Ureter (tissue), 1 donor: ENCODE results near the gene FOXK1. TPM values are rescaled to one million over a fixed set of nuclear protein-coding genes. Genes with fewer than 3 reads are reported as not detected.
"Not testable (repeated sequence)": the region's sequence is repeated elsewhere in the genome, so short reads cannot be mapped to it uniquely, and the experiment has no call there.

Experiments used
- DNase-seq: peaks from one replicate; pipeline ENCODE4 v3.0.0-alpha.2; 2020; ENCODE audit warnings: low spot score
- total RNA-seq: library from RNA; stranded (reverse); gene quantifications from one replicate; pipeline ENCODE4 v1.2.4, GENCODE V29; 2023
- donor health status: DM: yes; HTN: yes; CAD: no.

The FOXK1 gene
- total RNA-seq, 1 donor from 2014 or later = 40.4 TPM

DNA sequence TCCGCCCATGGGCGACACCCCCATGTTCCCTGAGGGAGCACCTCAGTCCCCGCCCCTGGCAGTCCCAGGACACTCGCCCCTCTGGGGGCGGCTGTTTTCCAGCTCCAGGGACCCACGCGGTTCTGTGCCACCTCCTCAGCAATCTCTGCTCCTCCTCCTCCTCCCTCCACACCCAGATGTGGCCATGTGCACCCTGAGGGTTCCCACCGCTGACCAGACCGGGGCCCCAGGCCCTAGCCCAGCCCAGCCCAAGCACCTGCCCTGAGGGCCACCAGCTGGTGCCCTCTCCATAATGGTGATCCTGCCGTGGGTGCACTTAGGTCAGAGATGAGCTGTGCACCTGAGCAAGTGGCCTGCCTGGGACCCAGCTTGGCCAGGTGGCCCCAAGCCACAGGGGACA, 118.4 kb downstream of the FOXK1 start:
- no peak for DNase-seq

DNA sequence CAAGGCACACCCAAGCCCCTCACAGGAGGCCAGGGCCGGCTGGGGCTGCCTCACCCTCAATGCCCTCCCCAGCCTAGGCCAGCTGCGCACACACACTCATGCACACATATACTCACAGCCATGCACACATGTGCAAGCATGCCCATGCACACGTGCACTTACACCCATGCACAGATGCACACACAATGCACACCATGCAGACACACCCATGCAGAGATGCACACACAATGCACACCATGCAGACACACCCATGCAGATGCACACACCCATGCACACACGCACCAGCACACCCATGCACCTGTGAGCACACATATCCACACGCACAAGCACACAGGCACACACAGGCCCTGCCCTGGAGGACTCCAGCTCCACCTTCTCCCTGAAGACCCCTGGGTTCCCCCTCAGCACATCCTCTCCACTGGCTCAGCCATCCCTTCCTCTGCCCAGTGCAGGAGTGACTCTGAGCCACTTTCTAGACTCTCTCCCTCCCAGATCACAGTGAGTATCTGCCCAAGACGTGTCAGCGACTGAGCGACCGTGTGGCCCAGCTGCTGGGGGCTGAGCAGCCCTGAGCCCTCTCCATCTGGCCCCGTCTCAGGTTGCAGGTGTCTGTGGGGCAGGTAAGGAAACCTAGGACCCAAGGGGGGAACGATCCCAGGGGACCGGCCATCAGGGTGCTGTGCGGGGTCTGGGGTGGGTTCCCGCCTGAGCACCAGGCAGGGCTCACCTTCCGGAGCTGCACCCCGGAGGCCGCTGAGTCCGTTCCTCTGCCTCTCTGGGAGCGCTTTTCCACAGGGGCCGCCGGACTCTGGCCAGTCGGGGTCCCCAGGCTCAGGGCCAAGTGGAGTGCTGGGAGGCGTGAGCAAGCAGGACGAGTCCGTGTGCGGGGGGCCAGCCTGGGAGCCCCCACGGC, 119.1 kb downstream of the FOXK1 start:
- no peak for DNase-seq

DNA sequence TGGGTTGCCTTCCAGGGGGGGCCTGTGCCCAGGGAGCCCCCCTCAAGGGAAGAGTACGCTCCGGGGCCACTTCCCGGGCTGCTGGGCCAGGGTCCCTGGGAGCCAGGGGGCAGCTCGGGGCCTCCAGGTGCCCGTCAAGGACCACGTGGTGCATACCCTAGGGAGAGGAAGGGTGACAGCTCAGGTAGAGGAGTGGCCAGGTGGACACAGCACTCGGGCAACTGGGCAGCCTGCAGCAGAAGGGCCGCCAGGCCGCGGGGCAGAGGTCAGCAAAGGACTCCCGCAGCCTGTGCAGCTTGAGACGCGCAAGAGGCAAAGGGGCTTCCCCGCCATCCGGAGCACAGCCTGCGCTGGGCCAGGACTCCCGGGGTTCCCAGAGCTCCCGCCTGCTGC, 119.7 kb downstream of the FOXK1 start:
- DNase-seq = no peak

DNA sequence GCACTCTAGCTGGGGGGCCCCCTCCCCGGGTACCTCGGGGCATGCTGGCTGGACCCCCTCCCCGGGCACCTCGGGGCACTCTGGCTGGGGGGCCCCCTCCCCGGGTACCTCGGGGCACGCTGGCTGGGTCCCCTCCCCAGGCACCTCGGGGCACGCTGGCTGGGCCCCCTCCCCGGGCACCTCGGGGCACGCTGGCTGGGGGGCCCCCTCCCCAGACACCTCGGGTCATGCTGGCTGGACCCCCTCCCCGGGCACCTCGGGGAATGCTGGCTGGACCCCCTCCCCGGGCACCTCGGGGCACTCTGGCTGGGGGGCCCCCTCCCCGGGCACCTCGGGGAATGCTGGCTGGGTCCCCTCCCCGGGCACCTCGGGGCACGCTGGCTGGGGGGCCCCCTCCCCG, 120.5 kb downstream of the FOXK1 start:
- DNase-seq = not testable (repeated sequence)

DNA sequence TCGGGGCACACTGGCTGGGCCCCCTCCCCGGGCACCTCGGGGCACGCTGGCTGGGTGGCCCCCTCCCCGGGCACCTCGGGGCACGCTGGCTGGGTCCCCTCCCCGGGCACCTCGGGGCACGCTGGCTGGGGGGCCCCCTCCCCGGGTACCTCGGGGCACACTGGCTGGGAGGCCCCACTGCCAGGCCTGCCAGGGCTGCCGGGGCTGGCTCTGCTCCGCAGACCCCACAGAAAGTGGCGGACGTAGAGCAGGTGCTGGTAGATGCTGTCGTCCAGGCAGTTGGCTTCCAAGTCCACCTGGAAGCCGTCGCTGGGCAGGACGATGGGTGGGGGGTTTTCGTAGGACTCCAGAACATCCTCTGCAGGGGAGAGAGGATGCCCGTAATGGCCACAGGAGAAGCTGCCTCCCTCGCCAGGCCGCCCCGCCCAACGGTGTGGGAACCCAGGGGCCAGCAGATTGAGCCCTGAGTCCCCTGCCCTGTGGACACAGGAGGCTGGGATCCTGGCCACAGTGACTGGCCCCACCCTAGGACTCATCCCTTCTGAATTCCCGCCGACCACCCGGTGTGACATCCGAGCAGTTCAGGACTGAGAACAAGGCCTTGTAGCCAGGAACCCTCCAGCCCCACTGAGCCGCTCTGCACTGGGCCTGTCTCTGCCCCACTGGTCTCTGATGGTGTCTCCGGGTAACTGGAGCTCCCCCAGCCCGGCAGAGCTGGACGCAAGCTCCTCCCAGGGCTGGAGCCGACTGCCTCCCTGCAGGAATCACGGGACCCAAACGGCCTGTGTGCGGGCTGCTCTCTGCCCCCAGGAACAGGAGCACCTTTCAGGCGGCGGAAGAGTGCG, 121.5 kb downstream of the FOXK1 start:
- DNase-seq = no peak

DNA sequence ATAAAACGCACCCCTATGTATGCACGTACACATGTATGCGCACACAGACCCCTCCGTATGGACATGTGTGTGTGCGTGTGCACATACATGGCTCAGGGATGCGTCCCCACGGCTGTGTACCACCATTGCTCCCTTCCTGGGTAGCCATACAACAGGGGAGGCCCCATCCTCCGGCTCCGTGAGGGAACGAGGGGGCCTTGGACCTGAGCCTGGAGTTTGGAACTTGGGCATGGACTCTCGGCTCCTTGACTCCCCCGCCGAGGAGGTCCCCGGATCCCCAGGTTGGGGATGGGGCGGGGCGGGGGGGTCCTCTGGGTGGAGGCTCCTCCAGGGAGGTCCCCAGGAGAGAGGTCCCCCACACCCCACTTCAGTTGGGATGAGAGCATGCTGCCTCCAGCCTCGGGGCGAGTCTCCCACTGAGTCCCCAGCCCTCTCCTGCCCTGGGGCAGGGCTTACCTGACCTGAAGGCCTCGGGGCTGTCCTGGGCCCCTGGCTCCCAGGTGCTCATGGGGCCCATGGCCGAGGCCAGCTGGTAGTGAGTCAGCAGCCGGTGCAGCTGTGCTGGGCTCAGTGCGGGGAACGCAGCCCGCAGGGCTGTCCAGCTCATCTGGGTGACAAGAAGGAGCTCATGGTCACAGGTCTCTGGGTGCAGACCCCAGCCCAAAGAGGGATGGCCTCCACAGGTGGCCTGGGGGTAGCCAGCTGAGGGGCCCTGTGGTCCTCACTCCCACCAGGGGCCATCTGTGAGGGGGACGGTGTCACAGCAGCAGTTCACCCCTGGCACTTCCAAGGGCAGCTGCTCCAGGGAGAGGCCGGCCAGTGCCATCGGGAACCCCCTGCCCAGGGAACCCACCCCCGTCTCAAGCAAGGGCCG, 123.3 kb downstream of the FOXK1 start:
- DNase-seq = no peak

DNA sequence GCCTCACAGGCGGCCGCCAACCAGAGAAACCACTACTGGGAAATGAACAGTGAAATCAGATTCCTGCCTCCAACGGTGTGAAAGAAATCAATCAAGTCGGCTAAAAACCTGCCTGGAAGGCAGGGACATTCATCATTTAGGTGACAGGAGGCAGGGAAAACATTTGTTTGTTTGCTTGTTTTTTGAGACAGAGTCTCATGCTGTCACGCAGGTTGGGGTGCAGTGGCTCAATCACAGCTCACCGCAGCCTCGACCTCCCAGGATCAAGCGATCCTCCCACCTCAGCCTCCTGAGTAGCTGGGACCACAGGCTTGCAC, 123.8 kb downstream of the FOXK1 start:
- DNase-seq = no peak

DNA sequence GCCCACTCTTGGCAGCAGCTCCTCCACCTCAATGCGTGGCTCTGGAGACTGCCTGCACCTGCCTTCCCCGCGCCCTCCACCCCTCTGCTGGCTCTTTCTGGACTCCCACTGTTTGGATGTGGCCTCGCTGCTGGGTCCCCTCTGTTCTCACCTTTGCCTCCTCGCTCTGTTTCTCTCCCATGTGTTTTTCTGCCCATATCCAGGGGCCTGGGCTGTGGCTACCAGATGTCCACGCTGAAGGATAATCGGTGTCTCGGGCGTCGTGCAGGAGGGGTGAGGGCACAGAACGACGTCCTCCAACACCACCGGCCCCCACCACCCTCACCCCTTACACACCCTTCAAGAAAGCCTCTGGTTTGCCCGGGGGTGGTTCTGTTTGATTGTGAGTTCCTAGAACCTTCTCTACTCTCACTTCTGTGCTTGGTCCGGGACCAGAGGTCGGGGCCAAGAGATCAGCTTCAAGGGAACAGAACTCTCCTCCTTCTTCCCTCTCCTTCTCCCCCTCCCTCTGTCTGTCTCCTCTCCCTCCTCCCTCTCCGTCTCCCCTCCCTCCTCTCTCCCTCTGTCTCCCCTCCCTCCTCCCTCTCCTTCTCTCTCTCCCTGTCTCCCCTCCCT, 125.0 kb downstream of the FOXK1 start:
- no peak for DNase-seq

DNA sequence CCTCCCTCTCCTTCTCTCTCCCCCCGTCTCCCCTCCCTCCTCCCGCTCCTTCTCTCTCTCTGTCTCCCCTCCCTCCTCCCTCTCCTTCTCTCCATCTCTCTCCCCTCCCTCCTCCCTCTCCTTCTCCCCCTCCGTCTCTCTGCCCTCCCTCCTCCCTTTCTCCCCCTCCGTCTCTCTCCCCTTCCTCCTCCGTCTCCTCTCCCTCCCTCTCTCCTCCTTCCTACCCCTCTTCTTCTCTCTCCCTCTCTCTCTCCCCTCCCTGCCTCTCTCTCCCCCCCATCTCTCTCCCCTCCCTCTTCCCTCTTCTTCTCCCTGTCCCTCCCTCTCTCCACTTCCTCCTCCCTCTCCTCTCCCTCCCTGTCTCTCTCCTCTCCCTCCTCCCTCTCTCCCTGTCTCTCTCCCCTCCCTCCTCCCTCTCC, 125.5 kb downstream of the FOXK1 start:
- no peak for DNase-seq

DNA sequence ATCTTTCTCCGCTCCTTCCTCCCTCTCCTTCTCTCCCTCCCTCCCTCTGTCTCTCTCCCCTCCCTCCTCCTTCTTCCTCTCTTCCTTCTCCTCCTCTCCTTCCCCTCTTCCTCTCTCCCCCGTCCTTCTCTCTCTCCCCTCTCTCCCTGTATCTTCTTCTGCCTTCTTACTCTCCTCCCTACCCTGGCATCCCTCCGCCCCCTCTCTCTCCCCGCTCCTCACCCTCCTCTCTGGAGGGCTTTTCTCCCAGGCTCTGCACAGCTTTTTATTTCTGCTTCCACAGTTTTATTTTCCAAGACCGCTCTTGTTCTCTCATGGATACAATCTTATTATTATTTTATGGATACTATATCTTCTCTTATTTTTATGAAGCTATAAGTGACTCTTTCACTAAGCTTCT, 125.9 kb downstream of the FOXK1 start:
- DNase-seq = no peak

DNA sequence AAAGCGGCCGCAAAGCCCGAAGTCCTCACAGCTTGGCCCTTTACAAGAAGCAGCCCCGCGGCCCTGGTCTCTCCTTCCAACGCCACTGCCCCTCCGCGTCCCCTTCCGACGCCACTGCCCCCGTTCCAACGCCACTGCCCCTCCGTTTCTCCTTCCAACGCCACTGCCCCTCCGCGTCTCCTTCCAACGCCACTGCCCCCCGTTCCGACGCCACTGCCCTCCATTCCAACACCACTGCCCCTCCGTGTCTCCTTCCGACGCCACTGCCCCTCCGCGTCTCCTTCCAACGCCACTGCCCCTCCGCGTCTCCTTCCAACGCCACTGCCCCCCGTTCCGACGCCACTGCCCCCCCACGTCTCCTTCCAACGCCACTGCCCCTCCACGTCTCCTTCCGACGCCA, 126.5 kb downstream of the FOXK1 start:
- no peak for DNase-seq

DNA sequence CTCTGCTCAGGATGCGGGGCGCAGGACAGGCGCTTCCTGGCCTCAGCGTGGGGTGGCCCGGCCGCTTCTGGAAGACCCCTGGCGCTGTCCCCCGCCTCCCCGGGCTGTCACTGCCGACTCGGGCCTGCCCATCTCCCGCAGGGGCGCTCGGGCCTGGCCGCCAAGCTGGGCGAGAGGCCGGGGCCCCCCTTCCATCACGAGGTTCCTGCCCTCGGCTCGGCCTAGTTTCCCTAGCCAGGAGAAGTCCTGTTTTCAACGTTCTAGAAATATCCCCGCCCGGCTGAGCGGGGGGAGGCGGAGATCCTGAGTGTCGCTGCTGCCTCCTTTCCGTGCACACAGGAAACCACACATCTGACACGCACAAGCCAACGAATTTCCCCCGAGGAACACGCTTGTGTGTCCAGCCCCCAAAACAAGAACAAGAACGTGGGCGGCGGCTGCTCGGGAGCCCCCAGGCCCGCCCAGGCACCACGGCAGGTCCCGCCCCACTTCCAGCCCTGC, 127.0 kb downstream of the FOXK1 start:
- no peak for DNase-seq

DNA sequence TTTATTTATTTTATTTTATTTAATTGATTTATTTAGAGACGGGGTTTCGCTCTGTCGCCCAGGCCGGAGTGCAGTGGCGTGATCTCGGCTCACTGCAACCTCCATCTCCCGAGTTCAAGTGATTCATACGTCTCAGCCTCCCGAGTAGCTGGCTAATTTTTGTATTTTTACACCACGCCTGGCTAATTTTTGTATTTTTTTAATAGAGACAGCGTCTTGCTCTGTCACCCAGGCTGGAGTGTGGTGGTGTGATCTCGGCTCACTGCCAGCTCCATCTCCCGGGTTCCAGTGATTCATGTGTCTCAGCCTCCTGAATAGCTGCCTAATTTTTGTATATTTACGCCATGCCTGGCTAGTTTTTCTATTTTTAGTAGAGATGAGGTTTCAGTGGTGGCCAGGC, 127.6 kb downstream of the FOXK1 start:
- DNase-seq = no peak

DNA sequence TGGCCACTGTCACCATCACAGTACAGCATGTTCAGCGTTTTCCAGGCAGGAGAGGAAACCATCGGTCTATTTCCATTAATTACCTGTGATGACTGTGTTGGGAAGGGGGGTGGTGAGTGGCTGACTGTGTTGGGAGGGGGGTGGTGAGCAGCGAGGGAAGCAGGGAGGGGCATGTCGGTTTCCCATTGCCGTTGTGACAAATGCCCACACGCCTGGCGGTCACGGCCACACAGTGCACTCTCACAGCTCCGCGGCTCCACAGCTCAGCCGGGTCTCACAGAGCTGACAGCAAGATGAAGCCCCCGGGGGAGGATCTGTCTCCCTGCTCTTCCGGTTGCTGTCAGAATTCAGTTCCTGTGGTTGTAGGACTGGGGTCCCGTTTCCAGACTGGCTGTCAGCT, 132.3 kb downstream of the FOXK1 start:
- no peak for DNase-seq

DNA sequence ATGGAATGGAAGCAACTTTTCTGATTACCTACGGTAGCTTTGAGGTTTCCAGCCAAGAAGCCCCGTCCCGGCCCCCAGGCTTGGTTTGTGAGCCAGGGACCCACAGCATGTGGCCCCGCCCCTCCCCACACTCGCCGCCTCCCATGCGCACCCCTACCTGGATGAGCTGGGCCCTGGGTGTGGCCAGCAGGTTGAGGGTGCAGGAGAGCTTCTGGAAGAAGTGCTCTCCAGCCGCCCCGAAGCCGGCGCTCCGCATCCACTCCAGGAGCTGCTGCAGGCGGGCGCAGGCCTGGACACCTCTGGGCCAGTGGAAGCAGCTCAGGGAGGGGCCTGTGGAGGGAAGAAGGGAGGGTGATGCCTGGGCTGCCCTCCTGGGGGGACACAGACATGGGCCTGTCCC, 133.0 kb downstream of the FOXK1 start:
- DNase-seq = no peak

DNA sequence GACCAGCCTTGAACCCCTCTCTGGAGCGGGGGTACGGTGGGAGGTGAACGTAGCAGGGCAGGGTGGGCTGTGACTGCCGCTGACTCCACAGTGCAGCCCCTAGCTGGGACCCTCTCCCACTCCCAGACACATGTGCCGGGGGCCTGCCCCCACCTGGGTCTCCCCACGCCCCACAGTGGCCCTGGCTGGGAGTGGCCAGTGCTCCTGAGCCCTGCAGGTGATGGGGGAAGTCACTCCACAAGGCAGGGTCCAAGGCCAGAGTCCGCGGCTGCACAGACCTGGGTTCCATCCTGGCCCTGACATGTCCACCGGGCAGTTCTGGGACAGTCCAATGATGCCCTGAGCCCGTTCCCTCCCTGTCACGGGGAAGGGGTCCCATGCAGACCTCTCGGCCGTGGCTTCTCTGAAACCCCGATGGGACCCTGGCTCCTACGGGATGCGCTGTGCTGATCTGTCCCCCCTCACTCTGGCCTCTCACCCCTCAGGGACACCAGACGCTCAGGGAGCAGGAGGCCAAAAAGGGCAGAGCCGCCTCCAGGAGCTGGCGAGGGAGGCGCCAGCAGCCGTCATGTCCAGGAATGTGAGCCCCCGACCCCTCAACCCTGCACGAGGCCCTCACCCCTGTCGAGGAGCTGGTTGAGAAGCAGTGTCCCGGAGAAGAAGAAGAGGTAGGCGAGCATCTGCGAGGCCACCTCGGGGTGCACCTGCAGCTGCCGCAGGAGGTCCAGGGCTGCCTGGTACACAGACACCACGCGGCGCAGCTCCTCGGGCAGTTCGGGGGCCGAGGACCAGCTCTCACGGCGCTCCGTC, 133.7 kb downstream of the FOXK1 start:
- no peak for DNase-seq

DNA sequence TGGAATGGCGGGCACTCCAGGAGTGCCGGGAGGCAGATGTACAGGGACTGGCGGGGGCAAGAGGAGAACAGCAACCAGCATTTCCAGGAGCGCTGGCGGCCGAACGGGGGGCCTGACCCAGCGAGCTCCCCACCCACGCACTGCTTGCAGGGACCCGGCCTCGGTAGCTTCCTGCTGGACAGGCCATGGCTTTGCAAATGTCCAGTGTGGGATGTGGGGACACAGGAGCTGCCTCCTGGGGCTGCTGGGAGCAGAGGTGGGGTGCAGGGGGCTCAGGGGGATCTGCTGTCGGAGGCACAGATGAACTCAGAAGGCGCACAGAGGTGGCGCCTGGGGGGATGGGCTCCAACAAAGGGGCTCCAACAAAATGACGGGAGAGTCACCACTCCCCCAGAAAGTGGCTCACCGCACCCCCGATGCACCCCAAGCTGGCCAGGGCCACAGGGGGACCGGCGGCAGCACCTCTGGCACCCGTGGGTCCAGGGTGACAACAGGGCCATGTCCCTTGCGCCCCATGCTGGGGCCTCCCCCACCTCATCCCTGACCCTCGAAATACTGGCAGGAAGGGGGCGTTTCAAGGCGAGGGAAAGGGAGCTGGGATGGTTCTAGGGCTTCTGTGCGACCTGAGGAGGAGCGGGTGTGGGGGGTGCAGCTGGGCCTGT, 134.5 kb downstream of the FOXK1 start:
- DNase-seq = no peak

DNA sequence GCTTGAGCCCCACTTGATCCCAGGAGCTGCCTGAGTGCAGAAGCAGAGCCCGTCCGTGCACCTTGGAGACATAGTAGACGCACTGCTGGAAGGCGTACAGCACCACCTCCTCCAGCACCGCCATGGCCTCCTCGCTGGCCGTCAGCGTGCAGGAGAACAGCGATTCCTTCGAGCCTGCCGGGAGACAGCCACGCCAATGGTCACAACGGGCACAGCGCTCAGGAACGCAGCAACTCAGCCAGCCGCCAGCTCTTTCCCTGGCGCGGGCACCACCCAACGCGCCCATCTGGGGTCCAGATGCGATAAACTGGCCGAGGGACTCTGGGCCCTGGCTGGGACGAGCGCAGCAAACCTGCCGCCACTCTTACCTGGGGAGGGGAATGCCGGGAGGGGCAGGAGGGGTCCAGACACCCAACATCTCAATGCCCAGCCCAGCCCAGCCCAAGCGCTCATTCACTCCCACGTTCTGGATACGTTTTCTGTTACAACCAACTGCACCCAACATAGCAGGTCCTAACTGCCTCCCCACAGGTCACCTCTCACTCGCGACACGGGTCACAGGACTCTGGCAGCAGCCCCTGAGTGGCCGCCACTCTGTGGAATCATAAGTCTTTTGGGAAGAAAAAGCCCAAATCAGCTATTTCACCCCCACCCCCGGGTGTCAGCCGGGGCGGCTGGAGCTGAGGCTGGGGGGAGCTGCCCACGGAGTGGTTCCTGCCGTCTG, 135.2 kb downstream of the FOXK1 start:
- no peak for DNase-seq
